Endothelial cell of umbilical vein (primary cell): ENCODE results near the gene CEP68. TPM values are rescaled to one million over a fixed set of nuclear protein-coding genes. Genes with fewer than 3 reads are reported as not detected.
"Not testable (repeated sequence)": the region's sequence is repeated elsewhere in the genome, so short reads cannot be mapped to it uniquely, and the experiment has no call there.

ENCODE experiments used
- BruUV-seq: library from RNA; stranded (reverse); fragments of 400-500 nt; replicated peaks from 2 replicates; lab custom pipeline; 2021; lab: Mats Ljungman, UMichigan
- CTCF ChIA-PET: fragments of 300-600, 350-600 bp; sonication (Branson Sonifier 250); formaldehyde crosslinking; loops from one replicate; lab custom pipeline; 2021; ENCODE audit warnings: antibody characterized with exemption, inconsistent platforms; lab: Charles Lee
- POLR2A ChIA-PET: fragments of 300-600, 350-600 bp; sonication (Branson Sonifier 250); formaldehyde crosslinking; loops from one replicate; lab custom pipeline; 2021; ENCODE audit warnings: antibody characterized with exemption, inconsistent platforms; lab: Charles Lee
- DNase-seq: peaks from one replicate; pipeline ENCODE4 v3.0.0-alpha.2; 2011; ENCODE audit warnings: low read depth, low spot score
- FAIRE-seq: peaks from 2 replicates; lab custom pipeline; 2011; peaks lifted over from hg19 to GRCh38; lab: Jason Lieb, UNC
- H2AFZ ChIP-seq: 2 replicates; pipeline ENCODE4 v1.6.0; 2012; ENCODE audit warnings: low read depth, low read length, control low read depth, inconsistent platforms
- H3K27ac ChIP-seq: 2 replicates; pipeline ENCODE4 v1.5.1; 2011; ENCODE audit warnings: low read depth, mild to moderate bottlenecking, control low read depth, low read length, moderate library complexity; ENCODE audit not compliant: insufficient read depth
- H3K27me3 ChIP-seq, 2 experiments: 2 replicates each; pipeline versions ENCODE4 v1.6.0 to v1.6.1; 2011; ENCODE audit warnings: low read length in 2 of 2, mixed read lengths in 1 of 2; ENCODE audit not compliant: control insufficient read depth in 2 of 2, insufficient read depth in 2 of 2
- H3K36me3 ChIP-seq, 2 experiments: 2 replicates in 1 of 2; 3 replicates in 1 of 2; pipeline ENCODE4 v1.5.1; 2011; ENCODE audit warnings: low read length in 2 of 2, mild to moderate bottlenecking in 1 of 2, moderate library complexity in 1 of 2; ENCODE audit not compliant: control insufficient read depth in 2 of 2, insufficient read depth in 2 of 2; ENCODE audit errors: extremely low read depth in 1 of 2
- H3K4me1 ChIP-seq: 3 replicates; pipeline ENCODE4 v1.5.1; 2011; ENCODE audit warnings: mild to moderate bottlenecking, low read length; ENCODE audit not compliant: control insufficient read depth, insufficient read depth; ENCODE audit errors: extremely low read depth
- H3K4me2 ChIP-seq: 2 replicates; pipeline ENCODE4 v1.6.1; 2011; ENCODE audit warnings: low read length, control low read depth, mixed read lengths; ENCODE audit not compliant: insufficient read depth
- H3K4me3 ChIP-seq, 3 experiments: fragments of 200-600 bp in 1 of 3; sonication (generic), shearing (Covaris generic) in 1 of 3; replicated peaks in 1 of 3; 2 replicates each; pipeline ENCODE4 v1.5.1; 2011 to 2016; ENCODE audit warnings: control low read depth in 3 of 3, low read length in 3 of 3, mild to moderate bottlenecking in 2 of 3, inconsistent platforms in 1 of 3, low read depth in 1 of 3, moderate library complexity in 1 of 3; ENCODE audit not compliant: insufficient read depth in 1 of 3
- H3K79me2 ChIP-seq: 2 replicates; pipeline ENCODE4 v1.6.0; 2012; ENCODE audit warnings: low read length, inconsistent platforms; ENCODE audit not compliant: control insufficient read depth, insufficient read depth
- H3K9ac ChIP-seq: replicated peaks from 2 replicates; pipeline ENCODE3; 2011; ENCODE audit warnings: low read length, control low read depth; ENCODE audit not compliant: insufficient read depth; ENCODE audit errors: extremely low read depth
- H3K9me1 ChIP-seq: replicated peaks from 3 replicates; pipeline ENCODE4 v1.6.0; 2011; ENCODE audit warnings: mild to moderate bottlenecking, low read length; ENCODE audit not compliant: control insufficient read depth, insufficient read depth; ENCODE audit errors: extremely low read depth
- H3K9me3 ChIP-seq: replicated peaks from 2 replicates; pipeline ENCODE4 v1.5.1; 2012; ENCODE audit warnings: low read length, inconsistent platforms; ENCODE audit not compliant: control insufficient read depth, insufficient read depth
- H4K20me1 ChIP-seq: replicated peaks from 2 replicates; pipeline ENCODE3; 2011; ENCODE audit warnings: mild to moderate bottlenecking, low read length; ENCODE audit not compliant: control insufficient read depth, insufficient read depth; ENCODE audit errors: extremely low read depth
- CTCF ChIP-seq, 2 donors: IDR thresholded peaks; 1 replicate in 1 of 2; 2 replicates in 1 of 2; pipeline ENCODE4 v1.5.1; 2011; ENCODE audit warnings: low read length in 2 of 2, mild to moderate bottlenecking in 2 of 2, moderate library complexity in 2 of 2, control low read depth in 1 of 2, inconsistent platforms in 1 of 2, low read depth in 1 of 2; ENCODE audit not compliant: insufficient read depth in 1 of 2; ENCODE audit errors: extremely low read depth in 1 of 2
- EZH2 ChIP-seq: IDR thresholded peaks from 2 replicates; pipeline ENCODE4 v1.6.1; 2012; ENCODE audit warnings: borderline replicate concordance, low read depth, mild to moderate bottlenecking, moderate library complexity, low read length, inconsistent platforms; ENCODE audit not compliant: severe bottlenecking
- FOS ChIP-seq: IDR thresholded peaks from 2 replicates; pipeline ENCODE4 v1.6.1; 2011; ENCODE audit warnings: mild to moderate bottlenecking, low read length, moderate library complexity, borderline replicate concordance; ENCODE audit not compliant: insufficient read depth
- GATA2 ChIP-seq: IDR thresholded peaks from 2 replicates; pipeline ENCODE4 v1.7.0; 2011; ENCODE audit warnings: low read depth, mild to moderate bottlenecking, moderate library complexity, mixed read lengths, low read length; ENCODE audit not compliant: insufficient read length, insufficient read depth
- JUN ChIP-seq: IDR thresholded peaks from 2 replicates; pipeline ENCODE4 v1.6.1; 2011; ENCODE audit warnings: borderline replicate concordance, low read depth; ENCODE audit not compliant: insufficient read length, insufficient read depth
- MYC ChIP-seq: IDR thresholded peaks from one replicate; pipeline ENCODE4 v1.6.1; 2011; ENCODE audit warnings: mild to moderate bottlenecking, low read depth, low read length
- POLR2A ChIP-seq: IDR thresholded peaks from 2 replicates; pipeline ENCODE4 v1.6.1; 2012; ENCODE audit warnings: low read depth, mild to moderate bottlenecking, control low read depth, low read length
- POLR2AphosphoS5 ChIP-seq: IDR thresholded peaks from 2 replicates; pipeline ENCODE4 v1.6.1; 2012; ENCODE audit warnings: low read depth, mild to moderate bottlenecking, control low read depth, low read length, moderate library complexity; ENCODE audit not compliant: insufficient read depth
- dilution Hi-C: fragments of 300-500 bp; cut with MboI; formaldehyde crosslinking; loops from one replicate; pipeline ENCODE4 v1.15.0; 2019; ENCODE audit warnings: low sequenced_read_pairs; ENCODE audit not compliant: extremely low pct_ligation_motif_present
- intact Hi-C: fragments of 100-400 bp; cut with micrococcal nuclease; formaldehyde crosslinking; loops from one replicate; pipeline ENCODE4 v1.10.0; 2022
- polyA plus RNA-seq, 4 experiments: library from polyadenylated mRNA; depleted of rRNA in 3 of 4; stranded (reverse) in 3 of 4; unstranded in 1 of 4; fragments of >200 nt; gene quantifications; 2 replicates each; pipeline versions ENCODE4 v1.2.1 to v1.2.3, GENCODE V29; 2011 to 2012; ENCODE audit warnings: missing spikeins in 1 of 4
- total RNA-seq: library from RNA; stranded (reverse); gene quantifications from 2 replicates; pipeline ENCODE4 v1.2.3, GENCODE V29; 2021
- TF ChIP-seq, protein P1 (sequence below): IDR thresholded peaks from 2 replicates; pipeline ENCODE4 v1.6.1; 2011; ENCODE audit not compliant: insufficient read depth, insufficient read length

CEP68 gene
- total and polyA plus RNA-seq, 2 donors (not counting 3 experiments of a cell fraction or from before 2014, with no cell fraction given), result 21.4 to 22.0 TPM

DNA sequence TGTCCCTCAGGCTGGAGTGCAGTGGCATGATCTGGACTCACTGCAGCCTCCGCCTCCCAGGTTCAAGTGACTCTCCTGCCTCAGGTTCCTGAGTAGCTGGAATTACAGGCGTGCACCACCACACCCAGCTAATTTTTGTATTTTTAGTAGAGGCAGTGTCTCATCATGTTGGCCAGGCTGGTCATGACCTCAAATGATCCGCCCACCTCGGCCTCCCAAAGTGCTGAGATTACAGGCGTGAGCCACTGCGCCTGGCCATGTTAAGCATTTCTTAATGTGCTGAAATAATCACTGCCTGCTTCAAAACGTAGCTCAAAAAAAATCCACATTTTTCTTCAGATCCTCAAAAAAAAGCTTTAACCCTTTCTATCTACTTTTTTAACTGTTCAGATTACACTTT lies 69.2 kb downstream of the CEP68 start:
- H3K4me3 ChIP-seq, BruUV-seq, intact Hi-C loops, H3K27me3 ChIP-seq, H3K36me3 ChIP-seq, dilution Hi-C loops, FAIRE-seq, H3K9ac ChIP-seq, H3K27ac ChIP-seq, POLR2A ChIA-PET, H2AFZ ChIP-seq, DNase-seq, H3K9me3 ChIP-seq, H3K9me1 ChIP-seq: not testable (repeated sequence)
- CTCF ChIA-PET, result interaction anchor here (0.6 to 2.1 kb wide), 4 partner anchors 12 to 46 kb away, joined by 3 to 12 read pairs (median 4); no protein-coding TSS in a partner anchor
- H3K79me2 ChIP-seq, result peaks cover 93% of the 10 kb centered on the region
- H4K20me1 ChIP-seq, result peaks cover 31% of the 10 kb centered on the region
- H3K4me1 ChIP-seq, result peaks cover 30% of the 10 kb centered on the region
- peak overlapping the region; percentile 31 for H3K4me2 ChIP-seq

GRCh38 chr2:65128297-65129190 lies 72.3 kb downstream of the CEP68 start:
- no peak for FAIRE-seq
- dilution Hi-C loops, result no loop called here
- POLR2A ChIA-PET, result interaction anchor here (0.7 to 1.8 kb wide), 3 partner anchors 52 to 73 kb away, joined by 3 to 7 read pairs (median 6); partner anchors contain the start of gene CEP68

More at GRCh38 chr2:65128297-65129190, 72.3 kb downstream of the CEP68 start:
- DNase-seq, result peak; percentile 15
- peak overlapping the region; percentile 94 for H3K4me2 ChIP-seq
- H3K9ac ChIP-seq, result peak overlapping the region; percentile 98
- H4K20me1 ChIP-seq, result peaks cover 26% of the 10 kb centered on the region
- no peak overlapping the region for H2AFZ ChIP-seq
- H3K27ac ChIP-seq, result peak overlapping the region; percentile 87
- CTCF ChIA-PET, result interaction anchor here (1.4 kb wide), 1 partner anchor 39 kb away, joined by 5 read pairs; no protein-coding TSS in a partner anchor
- TF ChIP-seq, protein P1, sequence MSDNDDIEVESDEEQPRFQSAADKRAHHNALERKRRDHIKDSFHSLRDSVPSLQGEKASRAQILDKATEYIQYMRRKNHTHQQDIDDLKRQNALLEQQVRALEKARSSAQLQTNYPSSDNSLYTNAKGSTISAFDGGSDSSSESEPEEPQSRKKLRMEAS, result no peak
- TF ChIP-seq EZH2 (no peak), JUN (no peak), MYC (no peak), GATA2 (no peak), POLR2A (no peak), POLR2AphosphoS5 (no peak), FOS (no peak), CTCF (IDR thresholded peaks at IDR 0.05; ENCODE audit: extremely low read depth in 1 of 2, insufficient read depth in 1 of 2, low read depth in 1 of 2, low read length in 2 of 2) (no peak)
- no peaks in the 10 kb centered on the region for H3K9me1 ChIP-seq
- H3K27me3 ChIP-seq, result no peaks in the 10 kb centered on the region
- no peaks in the 10 kb centered on the region for H3K9me3 ChIP-seq
- BruUV-seq, result TSS peak; percentile 42
- H3K36me3 ChIP-seq, result no peaks in the 10 kb centered on the region
- peaks cover 63% of the 10 kb centered on the region for H3K79me2 ChIP-seq
- peak overlapping the region; percentile 98 to 100 (median 100) for H3K4me3 ChIP-seq
- H3K4me1 ChIP-seq, result peaks cover 33% of the 10 kb centered on the region
- intact Hi-C loops, result no loop called here
